ENCODE measurements around the gene LRIG2. TPM values are rescaled to one million over a fixed set of nuclear protein-coding genes. Genes with fewer than 3 reads are reported as not detected.

The LRIG2 gene
- total RNA-seq, 1 donor from 2014 or later: 6.3 TPM

- TF ChIP-seq CTCF (IDR thresholded peaks at IDR 0.05; ENCODE audit: borderline replicate concordance): no peak
- no peak for DNase-seq
- Histone ChIP-seq H3K27me3 (ENCODE audit: low read depth) (no peaks in the 10 kb centered on the region), H3K36me3 (peaks cover 25% of the 10 kb centered on the region), H3K27ac (replicated peaks) (peak overlapping the region; percentile 80), H3K9me3 (replicated peaks) (no peaks in the 10 kb centered on the region), H3K4me3 (no peak overlapping the region), H3K4me1 (peaks cover 55% of the 10 kb centered on the region)
- intact Hi-C loops (cut with micrococcal nuclease): no loop called here
Measured at GRCh38 chr1:113090051-113090450, 17.1 kb downstream of the LRIG2 start.

- TF ChIP-seq CTCF (IDR thresholded peaks at IDR 0.05; ENCODE audit: borderline replicate concordance): no peak
- no peaks in the 10 kb centered on the region for H3K9me3 ChIP-seq (replicated peaks)
- DNase-seq: no peak
- H3K27me3 ChIP-seq (ENCODE audit: low read depth): no peaks in the 10 kb centered on the region
- H3K4me1 ChIP-seq: peaks cover 66% of the 10 kb centered on the region
- H3K27ac ChIP-seq (replicated peaks): peak overlapping the region; percentile 24
- no peak overlapping the region for H3K4me3 ChIP-seq
- H3K36me3 ChIP-seq: peaks cover 42% of the 10 kb centered on the region
- intact Hi-C loops (cut with micrococcal nuclease): no loop called here
Measured at GRCh38 chr1:113091988-113092594, 19.1 kb downstream of the LRIG2 start.

GRCh38 chr1:113094506-113094905, 21.5 kb downstream of the LRIG2 start:
- no peak for TF ChIP-seq CTCF (IDR thresholded peaks at IDR 0.05; ENCODE audit: borderline replicate concordance)
- intact Hi-C loops (cut with micrococcal nuclease): no loop called here
- DNase-seq: no peak

GRCh38 chr1:113095790-113096455, 22.9 kb downstream of the LRIG2 start:
- H3K4me3 ChIP-seq: no peak overlapping the region
- intact Hi-C loops (cut with micrococcal nuclease): no loop called here
- peak overlapping the region; percentile 69 for H3K27ac ChIP-seq (replicated peaks)
- H3K9me3 ChIP-seq (replicated peaks): no peaks in the 10 kb centered on the region
- H3K36me3 ChIP-seq: peaks cover 81% of the 10 kb centered on the region
- TF ChIP-seq CTCF (IDR thresholded peaks at IDR 0.05; ENCODE audit: borderline replicate concordance): no peak
- peaks cover 46% of the 10 kb centered on the region for H3K4me1 ChIP-seq
- no peak for DNase-seq
- no peaks in the 10 kb centered on the region for H3K27me3 ChIP-seq (ENCODE audit: low read depth)

More at GRCh38 chr1:113094506-113094905, 21.5 kb downstream of the LRIG2 start:
- Histone ChIP-seq H3K36me3 (peaks cover 66% of the 10 kb centered on the region), H3K4me3 (no peak overlapping the region), H3K27me3 (ENCODE audit: low read depth) (no peaks in the 10 kb centered on the region), H3K9me3 (replicated peaks) (no peaks in the 10 kb centered on the region), H3K4me1 (peaks cover 56% of the 10 kb centered on the region), H3K27ac (replicated peaks) (no peak overlapping the region)

- H3K4me3 ChIP-seq: no peak overlapping the region
- no peak for DNase-seq
- intact Hi-C loops (cut with micrococcal nuclease): no loop called here
- H3K36me3 ChIP-seq: peaks cover 86% of the 10 kb centered on the region
- TF ChIP-seq CTCF (IDR thresholded peaks at IDR 0.05; ENCODE audit: borderline replicate concordance): no peak
- peak overlapping the region; percentile 69 for H3K27ac ChIP-seq (replicated peaks)
- H3K4me1 ChIP-seq: peaks cover 40% of the 10 kb centered on the region
- H3K27me3 ChIP-seq (ENCODE audit: low read depth): no peaks in the 10 kb centered on the region
- no peaks in the 10 kb centered on the region for H3K9me3 ChIP-seq (replicated peaks)
Measured at GRCh38 chr1:113096493-113096892, 23.5 kb downstream of the LRIG2 start.

All from left ventricle myocardium inferior (tissue), 1 donor.